ENCODE results near the gene MORN5.
A peak's percentile ranks its signal among the peaks of the same experiment; 100 is the strongest.

The MORN5 gene

GRCh38 chr9:122239722-122240121, 80.0 kb downstream of the MORN5 start:
- DNase-seq (ENCODE audit: low read depth) = no peak
- H3K4me3 ChIP-seq (ENCODE audit: low read length) = no peak overlapping the region
- TF ChIP-seq CTCF (IDR thresholded peaks at IDR 0.05; ENCODE audit: insufficient read depth, low read depth, low read length, missing control alignments) = no peak

- no peak for TF ChIP-seq CTCF (IDR thresholded peaks at IDR 0.05; ENCODE audit: insufficient read depth, low read depth, low read length, missing control alignments)
- H3K4me3 ChIP-seq (ENCODE audit: low read length) = no peak overlapping the region
- DNase-seq (ENCODE audit: low read depth) = no peak
Observed at GRCh38 chr9:122244349-122244748, 84.6 kb downstream of the MORN5 start.

GRCh38 chr9:122246666-122247065, 87.0 kb downstream of the MORN5 start:
- TF ChIP-seq CTCF (IDR thresholded peaks at IDR 0.05; ENCODE audit: insufficient read depth, low read depth, low read length, missing control alignments) = no peak
- no peak for DNase-seq (ENCODE audit: low read depth)
- H3K4me3 ChIP-seq (ENCODE audit: low read length) = no peak overlapping the region

GRCh38 chr9:122248448-122248865, 88.7 kb downstream of the MORN5 start:
- DNase-seq (ENCODE audit: low read depth) = peak; percentile 89
- no peak for TF ChIP-seq CTCF (IDR thresholded peaks at IDR 0.05; ENCODE audit: insufficient read depth, low read depth, low read length, missing control alignments)
- no peak overlapping the region for H3K4me3 ChIP-seq (ENCODE audit: low read length)
